Erythroblast (primary cell): ENCODE data around the gene OR4M2.
"Not testable (repeated sequence)": the region's sequence is repeated elsewhere in the genome, so short reads cannot be mapped to it uniquely, and the experiment has no call there.

Experiments
- GATA1 ChIP-seq: IDR thresholded peaks from 2 replicates; pipeline ENCODE4 v1.6.1; 2011; ENCODE audit warnings: low read depth, mild to moderate bottlenecking, control low read depth, low read length, moderate library complexity
- POLR2A ChIP-seq: IDR thresholded peaks from 2 replicates; pipeline ENCODE4 v1.6.1; 2011; ENCODE audit warnings: mild to moderate bottlenecking, low read length

GRCh38 chr15:22069267-22069666 lies 11.1 kb upstream of the OR4M2 start:
- not testable (repeated sequence) for TF ChIP-seq POLR2A, GATA1
